Thoracic aorta (tissue), 2 donors: Measurements from ENCODE around the gene SCAMP3. TPM values are rescaled to one million over a fixed set of nuclear protein-coding genes. Genes with fewer than 3 reads are reported as not detected.
"Not testable (repeated sequence)": the region's sequence is repeated elsewhere in the genome, so short reads cannot be mapped to it uniquely, and the experiment has no call there.

ENCODE experiments used
- ATAC-seq: fragments of 150-250 bp; one replicate; pipeline ENCODE4 v1.8.0; 2017; ENCODE audit warnings: low read depth; ENCODE audit not compliant: insufficient number of reproducible peaks, low FRiP score
- DNase-seq: peaks from one replicate; pipeline ENCODE4 v3.0.0-alpha.2; 2020; ENCODE audit warnings: low spot score
- H3K27ac ChIP-seq, 2 donors: fragments of 200-600 bp; sonication (generic); 1 replicate in 1 of 2; 2 replicates in 1 of 2; pipeline ENCODE4 v1.5.1; 2016; ENCODE audit warnings: mild to moderate bottlenecking in 2 of 2, moderate library complexity in 2 of 2
- H3K27me3 ChIP-seq: fragments of 200-600 bp; sonication (generic); replicated peaks from 2 replicates; pipeline ENCODE4 v1.6.0; 2016; ENCODE audit warnings: mild to moderate bottlenecking; ENCODE audit not compliant: insufficient read depth
- H3K36me3 ChIP-seq: fragments of 200-600 bp; sonication (generic); one replicate; pipeline ENCODE4 v1.5.1; 2016
- H3K4me1 ChIP-seq, 2 donors: fragments of 200-600 bp; sonication (generic); 1 replicate in 1 of 2; 2 replicates in 1 of 2; pipeline versions ENCODE4 v1.5.1 to v1.6.0; 2016; ENCODE audit warnings: low read depth in 2 of 2, mild to moderate bottlenecking in 1 of 2; ENCODE audit not compliant: control insufficient read depth in 1 of 2
- H3K4me3 ChIP-seq: fragments of 200-600 bp; sonication (generic); 2 replicates; pipeline ENCODE4 v1.5.1; 2016; ENCODE audit warnings: mild to moderate bottlenecking
- H3K9me3 ChIP-seq: fragments of 200-600 bp; sonication (generic); 2 replicates; pipeline ENCODE4 v1.5.1; 2016
- CTCF ChIP-seq: fragments of 200-600 bp; sonication (generic); IDR thresholded peaks from one replicate; pipeline ENCODE4 v1.5.1; 2019; ENCODE audit warnings: antibody characterized with exemption
- total RNA-seq, 2 donors: library from RNA; depleted of rRNA; stranded (reverse); fragments of >200 nt; gene quantifications; one replicate each; pipeline versions ENCODE4 v1.1.0 to v1.2.3, GENCODE V29; 2016

The SCAMP3 gene
- total RNA-seq, 2 donors from 2014 or later = 32.5 to 50.2 TPM

GRCh38 chr1:155247667-155248553, 14.2 kb downstream of the SCAMP3 start:
- no peak overlapping the region for H3K27ac ChIP-seq
- H3K4me1 ChIP-seq = peaks cover 11 to 25% of the 10 kb centered on the region in 2 donors
- DNase-seq = no peak
- no peak for TF ChIP-seq CTCF
- ATAC-seq = no peak
- H3K4me3 ChIP-seq = no peak overlapping the region
- H3K36me3 ChIP-seq = peaks cover 4% of the 10 kb centered on the region
- H3K27me3 ChIP-seq = no peaks in the 10 kb centered on the region
- H3K9me3 ChIP-seq = no peaks in the 10 kb centered on the region

GRCh38 chr1:155246796-155247195, 15.4 kb downstream of the SCAMP3 start:
- not testable (repeated sequence) for H3K27me3 ChIP-seq, H3K9me3 ChIP-seq, DNase-seq, H3K36me3 ChIP-seq, H3K27ac ChIP-seq, ATAC-seq, H3K4me3 ChIP-seq
- peaks cover 12 to 32% of the 10 kb centered on the region in 2 donors for H3K4me1 ChIP-seq

DNA sequence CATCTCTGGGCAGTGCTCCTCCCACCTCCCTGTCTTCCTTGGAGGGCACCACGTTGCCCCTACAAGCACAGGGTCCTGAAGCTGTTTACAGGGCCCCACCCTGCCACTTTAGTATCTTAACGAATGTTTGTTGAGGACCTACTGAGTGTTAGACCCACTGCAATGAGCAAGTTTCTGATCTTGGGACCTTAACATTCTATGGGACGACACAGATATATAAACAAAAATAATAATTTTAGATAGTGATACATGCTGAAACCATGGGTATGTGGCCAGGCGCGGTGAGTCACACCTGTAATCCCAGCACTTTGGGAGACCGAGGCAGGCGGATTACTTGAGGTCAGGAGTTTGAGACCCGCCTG, 17.0 kb downstream of the SCAMP3 start:
- H3K4me3 ChIP-seq = peak overlapping the region; percentile 85

DNA sequence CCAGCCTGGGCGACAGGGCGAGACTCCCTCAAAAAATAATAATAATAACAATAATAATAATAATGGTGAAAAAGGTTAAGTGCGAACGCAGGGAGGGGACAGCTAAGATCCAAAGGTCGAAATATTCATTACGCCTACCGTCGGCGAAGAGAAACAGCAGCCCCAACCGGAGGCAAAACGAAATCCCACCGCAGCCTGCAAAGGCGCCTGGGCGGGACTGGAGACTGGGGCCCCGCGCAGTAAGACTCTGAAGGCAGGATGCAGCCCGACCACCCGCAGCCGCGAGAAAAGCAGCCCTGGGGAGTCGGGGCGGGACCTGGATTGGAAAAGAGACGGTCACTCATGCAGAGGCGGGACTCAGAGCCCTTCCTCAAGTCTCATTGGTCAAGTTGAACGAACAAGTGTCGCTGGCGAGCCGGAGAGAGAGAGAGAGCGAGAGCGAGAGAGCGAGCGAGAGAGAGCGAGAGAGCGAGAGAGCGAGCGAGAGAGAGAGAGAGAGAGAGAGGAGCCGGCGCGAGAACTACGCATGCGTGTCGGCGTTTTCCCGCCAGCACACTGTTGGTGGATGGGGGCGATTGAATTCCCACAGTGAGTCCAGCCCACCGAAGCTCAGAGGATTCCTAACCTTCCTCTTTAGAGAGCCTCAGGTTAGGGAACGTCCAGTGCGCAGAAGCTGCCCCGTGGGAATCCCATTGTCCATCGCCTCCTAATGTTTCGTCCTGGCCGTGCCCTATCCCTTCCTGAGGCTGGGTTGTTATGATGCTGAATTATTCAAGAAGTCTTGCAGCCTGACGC, 17.6 kb downstream of the SCAMP3 start:
- H3K4me3 ChIP-seq = peak overlapping the region; percentile 85
- H3K27ac ChIP-seq = peak overlapping the region; percentile 87 to 94
- TF ChIP-seq CTCF = peak; percentile 42
- H3K4me1 ChIP-seq = peaks cover 16 to 36% of the 10 kb centered on the region in 2 donors
- peaks cover 4% of the 10 kb centered on the region for H3K36me3 ChIP-seq
- no peaks in the 10 kb centered on the region for H3K27me3 ChIP-seq
- DNase-seq (peak; percentile 97), ATAC-seq (peak; percentile 95)
- H3K9me3 ChIP-seq = no peaks in the 10 kb centered on the region

More for the DNA sequence above, 17.0 kb downstream of the SCAMP3 start:
- H3K27ac ChIP-seq = peak overlapping the region; percentile 87 to 90
- no peak for TF ChIP-seq CTCF
- peaks cover 4% of the 10 kb centered on the region for H3K36me3 ChIP-seq
- no peaks in the 10 kb centered on the region for H3K27me3 ChIP-seq
- H3K4me1 ChIP-seq = peaks cover 16 to 33% of the 10 kb centered on the region in 2 donors
- ATAC-seq (no peak), DNase-seq (no peak)
- H3K9me3 ChIP-seq = no peaks in the 10 kb centered on the region

GRCh38 chr1:155242805-155243358, 19.3 kb downstream of the SCAMP3 start:
- H3K27ac ChIP-seq = peak overlapping the region; percentile 87 to 94
- H3K36me3 ChIP-seq = peaks cover 4% of the 10 kb centered on the region
- DNase-seq = no peak
- no peaks in the 10 kb centered on the region for H3K9me3 ChIP-seq
- peak overlapping the region; percentile 85 for H3K4me3 ChIP-seq
- no peak for ATAC-seq
- H3K4me1 ChIP-seq = peaks cover 16 to 37% of the 10 kb centered on the region in 2 donors
- TF ChIP-seq CTCF = no peak
- no peaks in the 10 kb centered on the region for H3K27me3 ChIP-seq
